Muscle of leg (tissue), 11 donors: ENCODE results near the gene SEZ6L. TPM values are rescaled to one million over a fixed set of nuclear protein-coding genes. Genes with fewer than 3 reads are reported as not detected.

ENCODE experiments used
- DNase-seq: peaks from one replicate; pipeline ENCODE4 v3.0.0; 2013
- H3K27ac ChIP-seq: one replicate; pipeline ENCODE4 v1.5.1; 2013; ENCODE audit warnings: mild to moderate bottlenecking, low read length, control low read depth
- H3K27me3 ChIP-seq: one replicate; pipeline ENCODE4 v1.6.1; 2013; ENCODE audit warnings: low read length; ENCODE audit not compliant: control insufficient read depth, insufficient read depth
- H3K36me3 ChIP-seq: one replicate; pipeline ENCODE4 v1.6.1; 2013; ENCODE audit warnings: low read length; ENCODE audit not compliant: control insufficient read depth, insufficient read depth
- H3K4me1 ChIP-seq: one replicate; pipeline ENCODE4 v1.6.1; 2013; ENCODE audit warnings: low read length; ENCODE audit not compliant: control insufficient read depth, insufficient read depth
- H3K4me3 ChIP-seq: one replicate; pipeline ENCODE4 v1.5.1; 2013; ENCODE audit warnings: low read length, control low read depth
- H3K9me3 ChIP-seq: replicated peaks from 2 replicates; pipeline ENCODE4 v1.6.1; 2013; ENCODE audit warnings: low read depth, low read length; ENCODE audit not compliant: control insufficient read depth
- WGBS: methylation state at CpG from one replicate; pipeline ENCODE4 v1.1.5; 2013; ENCODE audit warnings: missing lambda C conversion rate; ENCODE audit not compliant: insufficient coverage; 5-methylcytosine and 5-hydroxymethylcytosine counted together
- polyA plus RNA-seq, 8 donors: library from polyadenylated mRNA; unstranded; fragments of 120-200 nt; gene quantifications; one replicate each; pipeline versions ENCODE4 v1.2.1 to v1.2.3, GENCODE V29; 2013; ENCODE audit warnings: inconsistent platforms in 1 of 8, low replicate concordance in 1 of 8; ENCODE audit not compliant: insufficient read length in 8 of 8, insufficient read depth in 1 of 8
- total RNA-seq: library from RNA; stranded (reverse); fragments of 120-200 nt; gene quantifications from one replicate; pipeline ENCODE4 v1.2.4, GENCODE V29; 2013

The SEZ6L gene
- total and polyA plus RNA-seq, 9 donors = 0.17 to 0.86 (median 0.37) TPM

- Histone ChIP-seq H3K36me3 (no peaks in the 10 kb centered on the region), H3K27me3 (peaks cover 6% of the 10 kb centered on the region), H3K4me1 (no peaks in the 10 kb centered on the region), H3K9me3 (no peaks in the 10 kb centered on the region), H3K4me3 (no peak overlapping the region), H3K27ac (no peak overlapping the region)
- 72% methylated on average over 3 of the region's 6 CpGs for WGBS
- DNase-seq = no peak
Measured at GRCh38 chr22:26265909-26266308, 96.6 kb downstream of the SEZ6L start.

DNA sequence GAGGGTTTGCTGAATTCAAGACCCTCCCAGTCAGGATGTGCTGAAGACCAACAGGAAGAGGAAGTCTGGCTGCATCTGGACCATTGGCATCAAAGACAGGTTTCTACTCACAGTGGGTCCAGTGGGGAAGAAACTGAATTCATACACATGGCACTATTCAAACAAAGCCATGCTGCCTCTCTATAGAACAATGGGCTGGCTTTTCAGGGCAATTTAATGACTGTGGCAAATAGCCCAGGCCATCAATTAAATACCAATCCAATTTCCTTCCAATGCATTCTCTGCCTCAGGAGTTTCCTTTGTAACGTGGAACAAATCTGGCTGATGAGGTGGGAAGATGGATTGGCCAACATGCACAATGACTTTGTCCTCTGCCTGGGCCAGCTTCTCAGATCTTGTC is 98.6 kb downstream of the SEZ6L start:
- Histone ChIP-seq H3K27ac (no peak overlapping the region), H3K36me3 (no peaks in the 10 kb centered on the region), H3K9me3 (no peaks in the 10 kb centered on the region), H3K4me3 (no peak overlapping the region), H3K4me1 (no peaks in the 10 kb centered on the region), H3K27me3 (peaks cover 6% of the 10 kb centered on the region)
- DNase-seq = no peak
- WGBS = no CpG with 5 or more reads among the region's 1 CpG

GRCh38 chr22:26269572-26269971 is 100.3 kb downstream of the SEZ6L start:
- Histone ChIP-seq H3K27me3 (peaks cover 2% of the 10 kb centered on the region), H3K4me1 (no peaks in the 10 kb centered on the region), H3K9me3 (no peaks in the 10 kb centered on the region), H3K4me3 (no peak overlapping the region), H3K36me3 (no peaks in the 10 kb centered on the region), H3K27ac (no peak overlapping the region)
- 62% methylated on average over 5 of the region's 7 CpGs for WGBS
- no peak for DNase-seq

- Histone ChIP-seq H3K36me3 (no peaks in the 10 kb centered on the region), H3K9me3 (no peaks in the 10 kb centered on the region), H3K4me1 (no peaks in the 10 kb centered on the region), H3K27ac (no peak overlapping the region), H3K4me3 (no peak overlapping the region), H3K27me3 (peaks cover 6% of the 10 kb centered on the region)
- no peak for DNase-seq
- WGBS = 44% methylated on average over 3 of the region's 6 CpGs
Measured at GRCh38 chr22:26271427-26271826, 102.2 kb downstream of the SEZ6L start.

- H3K4me3 ChIP-seq = no peak overlapping the region
- 93% methylated on average over 8 of the region's 12 CpGs for WGBS
- no peak overlapping the region for H3K27ac ChIP-seq
- no peak for DNase-seq
- peaks cover 6% of the 10 kb centered on the region for H3K27me3 ChIP-seq
- H3K9me3 ChIP-seq = no peaks in the 10 kb centered on the region
- H3K36me3 ChIP-seq = no peaks in the 10 kb centered on the region
- no peaks in the 10 kb centered on the region for H3K4me1 ChIP-seq
Measured at GRCh38 chr22:26273011-26273675, 103.9 kb downstream of the SEZ6L start.

GRCh38 chr22:26276529-26277160 is 107.4 kb downstream of the SEZ6L start:
- H3K27ac ChIP-seq = no peak overlapping the region
- H3K36me3 ChIP-seq = no peaks in the 10 kb centered on the region
- DNase-seq = no peak
- H3K4me3 ChIP-seq = no peak overlapping the region
- H3K27me3 ChIP-seq = peaks cover 4% of the 10 kb centered on the region
- 62% methylated on average over 6 of the region's 11 CpGs for WGBS
- no peaks in the 10 kb centered on the region for H3K4me1 ChIP-seq
- H3K9me3 ChIP-seq = no peaks in the 10 kb centered on the region

DNA sequence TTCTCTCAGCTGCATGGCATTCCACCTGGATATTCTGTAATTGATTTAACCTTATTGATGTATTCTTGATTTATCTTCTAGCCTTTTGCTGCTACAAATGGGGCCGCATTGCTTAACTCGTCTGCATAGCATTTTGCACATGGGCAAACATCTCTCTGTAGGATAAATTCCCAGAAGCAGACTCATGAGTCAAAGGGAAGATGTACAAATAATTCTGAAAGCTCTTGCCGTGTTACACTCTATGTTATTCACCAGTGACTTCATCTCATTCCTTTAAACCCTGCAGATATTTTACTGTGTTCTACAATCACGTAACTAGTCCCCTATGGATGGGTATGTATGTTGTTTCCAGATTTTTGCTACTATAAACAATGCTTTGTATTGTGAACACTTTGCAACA is 112.7 kb downstream of the SEZ6L start:
- no peak overlapping the region for H3K27ac ChIP-seq
- no peaks in the 10 kb centered on the region for H3K27me3 ChIP-seq
- 57% methylated on average over 2 of the region's 4 CpGs for WGBS
- H3K9me3 ChIP-seq = no peaks in the 10 kb centered on the region
- H3K4me1 ChIP-seq = no peaks in the 10 kb centered on the region
- no peak overlapping the region for H3K4me3 ChIP-seq
- DNase-seq = no peak
- no peaks in the 10 kb centered on the region for H3K36me3 ChIP-seq

DNA sequence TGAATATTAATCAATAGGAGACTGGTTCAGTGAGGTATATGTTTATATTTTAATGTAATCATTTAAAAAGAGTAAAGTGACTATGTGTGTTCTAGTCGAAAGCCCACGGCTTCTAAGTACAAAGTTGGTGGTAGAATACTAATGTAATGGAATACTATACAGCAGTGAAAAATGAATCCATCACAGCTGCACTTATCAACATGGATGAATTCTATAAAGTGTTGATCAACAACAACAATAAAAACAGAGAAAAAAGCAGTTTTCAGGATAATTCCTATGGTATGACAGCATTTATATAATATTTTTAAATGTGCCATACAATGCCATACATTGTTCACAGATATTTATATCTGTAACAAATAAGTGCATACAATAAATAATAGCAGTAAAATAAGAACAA is 114.1 kb downstream of the SEZ6L start:
- no peaks in the 10 kb centered on the region for H3K27me3 ChIP-seq
- no peak for DNase-seq
- no peaks in the 10 kb centered on the region for H3K9me3 ChIP-seq
- H3K4me1 ChIP-seq = no peaks in the 10 kb centered on the region
- H3K4me3 ChIP-seq = no peak overlapping the region
- H3K36me3 ChIP-seq = no peaks in the 10 kb centered on the region
- no CpG with 5 or more reads among the region's 2 CpGs for WGBS
- no peak overlapping the region for H3K27ac ChIP-seq

DNA sequence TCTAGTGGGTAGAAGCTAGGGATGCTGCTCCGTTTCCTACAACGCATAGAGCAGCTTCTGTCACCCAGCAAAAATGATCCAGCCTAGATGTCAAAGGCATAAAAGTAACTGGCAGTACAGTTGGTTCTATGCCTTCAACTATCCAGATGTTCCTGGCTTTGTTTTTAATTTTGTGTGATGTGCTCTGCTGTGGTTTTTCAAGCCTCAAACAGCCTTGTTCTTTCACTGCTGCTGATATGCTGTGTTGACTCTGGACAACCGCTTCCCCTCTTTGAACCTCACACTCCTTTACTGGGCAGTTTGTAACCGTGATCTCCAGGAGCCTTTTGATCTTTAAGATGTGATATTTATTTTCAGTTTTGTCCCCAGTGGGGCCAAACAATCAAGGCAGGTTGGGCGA is 116.4 kb downstream of the SEZ6L start:
- WGBS = 80% methylated on average over 1 of the region's 5 CpGs
- Histone ChIP-seq H3K27me3 (no peaks in the 10 kb centered on the region), H3K27ac (no peak overlapping the region), H3K9me3 (no peaks in the 10 kb centered on the region), H3K36me3 (no peaks in the 10 kb centered on the region), H3K4me1 (no peaks in the 10 kb centered on the region), H3K4me3 (no peak overlapping the region)
- DNase-seq = no peak

DNA sequence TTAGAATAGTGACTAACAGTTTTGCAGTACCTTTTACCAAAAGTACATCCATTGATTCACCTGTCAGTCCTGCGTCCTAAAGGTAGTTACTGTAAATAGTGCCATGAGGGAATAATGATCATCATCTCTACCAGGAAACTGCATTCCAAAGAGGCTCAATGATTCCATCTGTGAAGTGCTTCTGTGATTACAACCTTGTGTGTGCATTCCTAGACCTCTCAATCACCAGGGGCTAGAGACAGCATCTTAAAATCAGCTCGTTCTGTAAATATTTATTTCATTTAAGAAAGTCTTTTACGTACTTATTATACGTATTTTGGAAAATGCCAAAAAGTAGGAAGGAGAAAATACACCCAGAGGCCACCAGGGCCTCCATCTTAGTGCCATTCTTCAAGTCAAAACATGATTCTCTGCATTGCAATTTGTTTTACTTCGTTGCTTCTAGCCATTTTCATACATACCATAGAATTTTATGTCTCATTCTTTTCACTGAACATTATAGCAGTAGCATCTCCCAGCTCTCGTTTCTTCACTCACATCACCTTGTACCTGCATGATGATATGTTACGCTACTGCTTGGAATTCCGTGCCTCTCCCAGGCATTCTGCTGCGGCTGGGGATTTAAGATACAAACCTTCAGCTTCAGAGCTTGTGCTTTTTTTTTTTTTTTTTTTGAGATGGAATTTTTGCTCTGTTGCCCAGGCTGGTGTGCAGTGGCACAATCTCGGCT is 117.0 kb downstream of the SEZ6L start:
- H3K4me1 ChIP-seq = no peaks in the 10 kb centered on the region
- no peak overlapping the region for H3K4me3 ChIP-seq
- H3K9me3 ChIP-seq = no peaks in the 10 kb centered on the region
- H3K36me3 ChIP-seq = no peaks in the 10 kb centered on the region
- H3K27ac ChIP-seq = no peak overlapping the region
- no peak for DNase-seq
- no peaks in the 10 kb centered on the region for H3K27me3 ChIP-seq
- WGBS = 100% methylated on average over 1 of the region's 10 CpGs
